Measurements from ENCODE around the gene NGRN.

The NGRN gene

DNA sequence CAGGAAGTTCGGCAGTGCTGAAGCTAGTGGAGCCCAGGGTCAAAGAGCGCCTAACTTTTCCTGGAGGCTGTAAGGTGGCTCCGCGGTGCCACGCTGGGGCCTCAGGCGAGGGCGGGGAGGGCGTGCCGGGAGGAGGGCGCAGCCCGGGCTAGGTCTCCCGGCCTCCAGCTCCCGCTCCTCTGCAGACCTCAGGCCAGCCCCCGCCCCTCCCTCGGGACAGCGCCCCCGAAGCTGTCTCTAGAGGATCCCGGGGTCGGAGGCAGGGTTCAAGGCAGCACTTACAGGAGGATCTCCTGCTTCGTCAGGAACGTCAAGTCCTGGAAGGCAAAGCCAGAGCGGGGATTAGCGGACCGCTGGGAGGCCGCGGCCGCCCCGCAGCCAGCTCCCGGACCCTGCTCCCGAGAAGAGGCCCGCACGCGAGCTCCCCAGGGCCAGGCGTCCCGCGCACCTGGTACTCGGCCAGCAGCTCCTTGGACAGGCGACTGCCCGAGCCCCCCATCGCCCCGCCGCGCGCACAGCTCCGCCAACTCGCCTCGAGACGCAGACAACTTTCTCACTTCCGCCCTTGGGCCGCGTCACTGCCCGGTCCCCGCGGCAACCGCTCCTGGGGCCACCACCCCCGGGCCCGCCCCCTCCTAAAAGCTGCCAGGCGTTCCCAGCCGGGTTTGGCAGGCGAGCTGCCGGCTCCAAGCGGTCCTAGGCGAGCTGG is 31.9 kb upstream of the NGRN start, which contains the start of gene CIB1:
CIB1 (minus strand) TSS at position 555 of the 709 bp plus-strand sequence; CDS start at position 499, 56 bp downstream.
- peak; percentile 93 to 98 for DNase-seq (ENCODE audit: low read depth in 1 of 2, low spot score in 1 of 2)
- TF ChIP-seq POLR2AphosphoS5 (IDR thresholded peaks at IDR 0.05; ENCODE audit: low read depth): peak; percentile 71
- TF ChIP-seq, protein P1, sequence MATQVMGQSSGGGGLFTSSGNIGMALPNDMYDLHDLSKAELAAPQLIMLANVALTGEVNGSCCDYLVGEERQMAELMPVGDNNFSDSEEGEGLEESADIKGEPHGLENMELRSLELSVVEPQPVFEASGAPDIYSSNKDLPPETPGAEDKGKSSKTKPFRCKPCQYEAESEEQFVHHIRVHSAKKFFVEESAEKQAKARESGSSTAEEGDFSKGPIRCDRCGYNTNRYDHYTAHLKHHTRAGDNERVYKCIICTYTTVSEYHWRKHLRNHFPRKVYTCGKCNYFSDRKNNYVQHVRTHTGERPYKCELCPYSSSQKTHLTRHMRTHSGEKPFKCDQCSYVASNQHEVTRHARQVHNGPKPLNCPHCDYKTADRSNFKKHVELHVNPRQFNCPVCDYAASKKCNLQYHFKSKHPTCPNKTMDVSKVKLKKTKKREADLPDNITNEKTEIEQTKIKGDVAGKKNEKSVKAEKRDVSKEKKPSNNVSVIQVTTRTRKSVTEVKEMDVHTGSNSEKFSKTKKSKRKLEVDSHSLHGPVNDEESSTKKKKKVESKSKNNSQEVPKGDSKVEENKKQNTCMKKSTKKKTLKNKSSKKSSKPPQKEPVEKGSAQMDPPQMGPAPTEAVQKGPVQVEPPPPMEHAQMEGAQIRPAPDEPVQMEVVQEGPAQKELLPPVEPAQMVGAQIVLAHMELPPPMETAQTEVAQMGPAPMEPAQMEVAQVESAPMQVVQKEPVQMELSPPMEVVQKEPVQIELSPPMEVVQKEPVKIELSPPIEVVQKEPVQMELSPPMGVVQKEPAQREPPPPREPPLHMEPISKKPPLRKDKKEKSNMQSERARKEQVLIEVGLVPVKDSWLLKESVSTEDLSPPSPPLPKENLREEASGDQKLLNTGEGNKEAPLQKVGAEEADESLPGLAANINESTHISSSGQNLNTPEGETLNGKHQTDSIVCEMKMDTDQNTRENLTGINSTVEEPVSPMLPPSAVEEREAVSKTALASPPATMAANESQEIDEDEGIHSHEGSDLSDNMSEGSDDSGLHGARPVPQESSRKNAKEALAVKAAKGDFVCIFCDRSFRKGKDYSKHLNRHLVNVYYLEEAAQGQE (IDR thresholded peaks at IDR 0.05; ENCODE audit: insufficient replicate concordance, low read depth): no peak
- peak; percentile 88 for TF ChIP-seq SPI1 (IDR thresholded peaks at IDR 0.05; ENCODE audit: borderline replicate concordance, low read depth)

DNA sequence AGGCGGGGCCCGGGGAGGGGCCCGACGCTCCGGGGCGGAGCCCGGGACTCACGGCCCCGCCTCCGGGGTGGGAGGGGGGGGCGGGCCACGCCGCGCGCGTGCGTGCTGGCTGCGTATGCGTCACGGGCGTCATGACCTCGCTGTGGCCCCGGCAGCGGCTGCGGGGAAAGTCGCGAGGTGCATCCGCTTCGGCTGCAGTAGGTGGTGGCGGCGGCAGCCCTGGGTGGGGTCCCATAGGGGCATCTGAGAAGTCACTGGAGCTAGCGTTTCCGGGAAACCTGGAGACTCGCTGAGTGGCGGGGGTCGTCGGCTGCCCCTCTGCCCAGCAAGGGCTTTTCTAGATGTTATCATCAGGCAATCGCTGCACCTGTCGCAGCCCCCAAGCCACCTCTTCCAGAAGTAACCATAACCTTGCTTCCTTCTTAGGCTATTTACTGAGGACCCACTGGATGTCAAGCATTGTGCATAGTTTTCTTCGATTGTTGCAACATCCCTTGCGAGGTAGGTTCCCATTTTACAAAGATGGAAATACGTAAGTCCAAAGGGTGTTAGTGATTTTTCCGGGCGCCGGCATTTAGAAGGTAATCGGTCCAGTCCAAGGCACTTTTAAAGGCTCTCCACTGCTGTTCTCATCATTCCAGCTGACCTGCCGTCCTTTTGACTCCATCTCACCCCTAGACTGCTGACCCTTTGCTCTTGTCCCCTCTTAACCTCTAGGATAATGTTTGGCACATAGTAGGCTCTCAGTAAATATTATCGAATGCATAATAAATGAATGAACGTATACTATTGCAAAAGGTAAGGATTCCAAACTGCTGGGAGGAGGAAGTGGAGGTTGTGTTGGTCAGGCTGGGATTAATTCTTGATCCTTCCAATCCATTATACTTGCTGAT is 31.1 kb upstream of the NGRN start, which contains the start of gene GDPGP1:
GDPGP1 (plus strand) TSS at position 114 of the 893 bp plus-strand sequence. CDS start 6,700 bp downstream, outside the sequence.
- peak within 1 kb of the TSS; percentile 80 for H3K27ac ChIP-seq (replicated peaks)
- DNase-seq (ENCODE audit: low read depth in 1 of 2, low spot score in 1 of 2): no peak
- H3K4me3 ChIP-seq (replicated peaks; ENCODE audit: insufficient read depth, low read length): peak within 1 kb of the TSS; percentile 80
- peak; percentile 56; the same call in 1 of the 2 replicates for TF ChIP-seq POLR2AphosphoS5 (IDR thresholded peaks at IDR 0.05; ENCODE audit: low read depth)
- TF ChIP-seq, protein P1 (IDR thresholded peaks at IDR 0.05; ENCODE audit: insufficient replicate concordance, low read depth): no peak
- no peak for TF ChIP-seq SPI1 (IDR thresholded peaks at IDR 0.05; ENCODE audit: borderline replicate concordance, low read depth)
- no peaks in the 10 kb centered on the region for H3K27me3 ChIP-seq (ENCODE audit: insufficient read depth, poor library complexity, severe bottlenecking)

More for the DNA sequence above, 31.9 kb upstream of the NGRN start, which contains the start of gene CIB1:
- Histone ChIP-seq H3K27me3 (ENCODE audit: insufficient read depth, poor library complexity, severe bottlenecking) (no peaks in the 10 kb centered on the region), H3K27ac (replicated peaks) (peak within 1 kb of the TSS; percentile 80), H3K4me3 (replicated peaks; ENCODE audit: insufficient read depth, low read length) (peak within 1 kb of the TSS; percentile 80)

DNA sequence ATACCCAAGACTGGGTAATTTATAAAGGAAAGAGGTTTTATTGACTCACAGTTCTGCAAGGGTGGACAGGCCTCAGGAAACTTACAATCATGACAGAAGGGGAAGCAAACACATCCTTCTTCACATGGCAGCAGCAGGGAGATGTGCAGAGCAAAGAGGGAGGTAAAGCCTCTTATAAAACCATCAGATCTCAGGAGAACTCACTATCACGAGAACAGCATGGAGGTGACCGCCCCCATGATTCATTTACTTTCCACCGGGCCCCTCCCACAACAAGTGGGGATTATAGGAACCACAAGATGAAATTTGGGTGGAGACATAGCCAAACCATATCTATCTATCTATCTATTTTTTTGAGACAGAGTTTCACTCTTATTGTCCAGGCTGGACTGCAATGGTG is 26.1 kb upstream of the NGRN start:
- no peak for DNase-seq (ENCODE audit: low read depth in 1 of 2, low spot score in 1 of 2)
- no peaks in the 10 kb centered on the region for H3K27me3 ChIP-seq (ENCODE audit: insufficient read depth, poor library complexity, severe bottlenecking)
- no peak for TF ChIP-seq POLR2AphosphoS5 (IDR thresholded peaks at IDR 0.05; ENCODE audit: low read depth)
- TF ChIP-seq, protein P1 (IDR thresholded peaks at IDR 0.05; ENCODE audit: insufficient replicate concordance, low read depth): no peak
- TF ChIP-seq GABPA (IDR thresholded peaks at IDR 0.05; ENCODE audit: low read depth): no peak
- TF ChIP-seq, protein P2, sequence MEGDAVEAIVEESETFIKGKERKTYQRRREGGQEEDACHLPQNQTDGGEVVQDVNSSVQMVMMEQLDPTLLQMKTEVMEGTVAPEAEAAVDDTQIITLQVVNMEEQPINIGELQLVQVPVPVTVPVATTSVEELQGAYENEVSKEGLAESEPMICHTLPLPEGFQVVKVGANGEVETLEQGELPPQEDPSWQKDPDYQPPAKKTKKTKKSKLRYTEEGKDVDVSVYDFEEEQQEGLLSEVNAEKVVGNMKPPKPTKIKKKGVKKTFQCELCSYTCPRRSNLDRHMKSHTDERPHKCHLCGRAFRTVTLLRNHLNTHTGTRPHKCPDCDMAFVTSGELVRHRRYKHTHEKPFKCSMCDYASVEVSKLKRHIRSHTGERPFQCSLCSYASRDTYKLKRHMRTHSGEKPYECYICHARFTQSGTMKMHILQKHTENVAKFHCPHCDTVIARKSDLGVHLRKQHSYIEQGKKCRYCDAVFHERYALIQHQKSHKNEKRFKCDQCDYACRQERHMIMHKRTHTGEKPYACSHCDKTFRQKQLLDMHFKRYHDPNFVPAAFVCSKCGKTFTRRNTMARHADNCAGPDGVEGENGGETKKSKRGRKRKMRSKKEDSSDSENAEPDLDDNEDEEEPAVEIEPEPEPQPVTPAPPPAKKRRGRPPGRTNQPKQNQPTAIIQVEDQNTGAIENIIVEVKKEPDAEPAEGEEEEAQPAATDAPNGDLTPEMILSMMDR (IDR thresholded peaks at IDR 0.05; ENCODE audit: insufficient read depth, low read length): no peak
- TF ChIP-seq SPI1 (IDR thresholded peaks at IDR 0.05; ENCODE audit: borderline replicate concordance, low read depth): no peak
- no peak overlapping the region for H3K4me3 ChIP-seq (replicated peaks; ENCODE audit: insufficient read depth, low read length)
- H3K27ac ChIP-seq (replicated peaks): no peak overlapping the region

Measured in HL-60 (cell line).